GM21447 (cell line): ENCODE data around the gene PAX9.

Experiments
- ATAC-seq: cut with Tn5 transposase; IDR thresholded peaks from one replicate; pipeline ENCODE4 v1.9.1; 2021; ENCODE audit not compliant: unreplicated experiment

The PAX9 gene

DNA sequence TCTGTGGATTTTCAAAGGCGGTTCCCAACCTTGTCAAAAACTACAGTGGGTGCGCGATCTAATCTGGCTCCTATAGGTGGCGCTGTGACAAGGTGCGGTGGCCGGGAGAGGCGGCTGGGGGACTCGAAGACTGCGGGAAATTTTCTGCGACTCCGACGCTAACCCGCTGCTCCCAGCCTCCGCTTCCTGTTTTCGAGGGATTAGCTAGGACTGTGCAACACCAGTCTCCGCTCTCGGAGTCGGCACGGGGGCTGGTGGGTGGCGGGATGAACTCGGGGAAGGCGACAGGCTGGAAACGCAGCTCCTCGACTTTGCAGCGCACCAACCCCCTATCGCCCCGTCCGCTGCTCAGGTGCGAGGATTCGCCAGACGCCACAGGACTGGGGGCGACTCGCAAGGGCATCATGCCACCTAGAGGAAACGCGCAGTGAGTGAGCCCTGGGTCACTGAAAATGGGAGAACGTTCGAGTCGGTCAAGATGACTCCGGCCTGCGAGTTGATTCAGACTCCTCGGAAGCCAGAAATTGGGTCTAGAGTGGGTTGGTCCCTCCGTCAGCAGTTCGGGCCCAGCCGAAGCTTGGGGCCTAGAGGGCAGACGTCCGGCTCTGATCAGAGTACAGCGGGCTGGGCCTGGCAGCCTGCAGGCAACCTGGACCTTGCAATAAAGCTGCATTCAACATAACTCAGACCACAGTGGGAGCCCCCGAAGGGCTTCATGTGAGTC is 5.5 kb upstream of the PAX9 start:
- no peak for ATAC-seq

DNA sequence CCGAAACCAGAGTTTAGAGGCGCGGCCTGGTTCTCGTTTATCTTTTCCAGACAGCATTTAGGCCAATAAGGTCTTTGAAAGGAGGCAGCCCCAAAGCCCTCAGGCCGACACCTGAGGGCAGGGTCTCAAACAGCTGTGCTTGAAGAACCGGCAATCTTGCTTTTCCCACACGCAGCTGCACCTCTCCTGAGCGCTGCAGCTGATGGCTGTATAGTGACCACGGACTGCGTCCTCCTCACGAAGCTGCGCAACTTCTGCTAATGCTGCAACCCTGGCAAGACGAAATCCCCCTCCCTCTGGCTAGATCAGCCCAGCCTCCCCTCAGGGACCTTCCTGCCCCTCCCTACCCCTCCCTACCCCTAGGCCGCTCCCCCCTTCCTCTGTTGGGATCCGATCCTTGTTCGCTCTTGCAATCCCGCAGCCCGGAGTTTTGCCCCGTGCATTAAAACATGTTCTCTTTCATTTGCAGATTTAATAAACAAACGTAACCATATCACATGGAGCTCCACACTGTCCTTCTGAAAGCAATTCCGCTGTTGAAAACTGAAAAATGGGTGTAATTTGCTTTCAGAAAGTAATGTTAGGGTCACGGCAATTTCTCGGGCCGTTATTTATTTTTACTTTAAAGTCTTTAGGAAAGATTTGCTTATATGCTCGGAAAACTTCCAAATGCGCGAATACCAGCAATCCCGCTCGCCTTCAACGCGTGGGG is 4.8 kb upstream of the PAX9 start:
- no peak for ATAC-seq

DNA sequence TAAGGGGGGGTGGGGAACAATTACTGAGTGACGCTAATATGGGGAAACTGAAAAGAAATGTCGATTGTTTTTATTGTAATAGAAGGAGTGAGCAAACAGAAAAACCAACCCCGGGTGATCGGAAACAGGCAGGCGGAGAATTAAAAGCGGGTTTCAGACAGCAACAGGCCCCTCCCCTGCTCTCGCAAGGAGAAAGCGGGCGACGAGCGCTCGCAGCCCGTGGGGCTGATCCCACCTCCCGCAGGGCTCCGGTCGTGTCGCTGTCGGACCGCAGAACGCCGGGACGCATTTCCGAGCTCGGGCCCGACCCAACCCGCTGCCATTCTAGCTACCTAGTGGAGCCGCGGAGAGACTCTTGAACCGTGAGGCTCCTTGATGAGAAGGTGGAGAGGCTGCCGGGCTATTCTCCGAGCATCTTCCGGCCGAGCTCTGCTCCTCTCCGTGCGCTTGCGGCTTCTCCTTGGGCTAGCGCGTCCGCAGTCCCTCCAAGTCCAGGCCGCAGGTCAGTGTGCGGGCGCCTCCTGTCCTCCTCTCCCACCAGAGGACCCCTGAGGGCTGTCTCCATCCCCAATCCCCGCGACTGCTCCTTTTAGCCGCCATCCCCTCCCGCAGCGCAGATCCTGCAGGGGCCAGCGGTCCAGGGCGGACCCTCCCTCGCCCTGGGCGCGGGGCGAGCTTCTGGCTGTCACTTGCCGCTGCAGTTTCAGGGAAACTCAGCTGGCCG is 4.1 kb upstream of the PAX9 start:
- no peak for ATAC-seq

DNA sequence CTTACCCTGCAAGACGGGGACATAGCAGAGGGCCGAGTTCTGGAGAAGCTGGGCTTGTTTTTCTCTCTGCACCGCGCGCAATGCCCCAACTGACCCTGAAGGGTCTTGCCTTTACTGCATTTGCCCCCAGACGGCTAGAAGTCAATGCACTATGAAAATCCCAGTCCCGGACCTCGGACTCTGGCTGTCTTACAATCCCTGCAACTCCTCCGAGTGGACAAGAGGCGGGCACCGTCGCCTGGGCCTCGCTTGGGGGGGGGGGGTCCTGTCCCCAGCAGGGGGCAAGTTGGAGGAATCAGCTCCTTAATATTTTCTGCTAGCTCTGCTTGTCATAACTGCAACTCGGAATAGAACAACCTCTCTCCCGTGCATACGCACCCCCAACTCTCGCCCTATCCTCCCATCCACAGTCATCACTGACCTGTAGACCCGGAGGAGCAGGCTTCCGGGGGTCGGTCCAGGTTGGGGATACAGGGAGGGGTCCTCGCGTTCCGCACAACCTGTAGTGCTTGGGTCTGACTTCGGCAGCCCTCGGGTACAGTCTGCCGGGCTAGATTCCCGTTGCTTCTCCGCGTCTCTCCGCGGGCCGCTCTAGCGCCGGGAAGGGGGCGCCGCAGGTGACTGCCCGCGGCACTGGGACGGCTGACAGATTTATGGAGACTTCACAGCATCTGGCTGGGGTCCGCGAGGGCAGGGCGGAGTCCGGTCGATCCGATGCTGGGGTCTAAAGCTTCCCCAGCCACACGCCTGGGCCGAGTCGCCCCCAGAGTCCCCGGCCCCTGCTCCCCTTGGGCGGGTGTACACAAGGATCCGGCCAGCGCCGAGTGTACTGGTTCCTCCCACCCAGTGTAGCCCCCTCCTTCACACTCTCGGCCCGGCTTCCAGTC is 3.3 kb upstream of the PAX9 start:
- ATAC-seq, result no peak

DNA sequence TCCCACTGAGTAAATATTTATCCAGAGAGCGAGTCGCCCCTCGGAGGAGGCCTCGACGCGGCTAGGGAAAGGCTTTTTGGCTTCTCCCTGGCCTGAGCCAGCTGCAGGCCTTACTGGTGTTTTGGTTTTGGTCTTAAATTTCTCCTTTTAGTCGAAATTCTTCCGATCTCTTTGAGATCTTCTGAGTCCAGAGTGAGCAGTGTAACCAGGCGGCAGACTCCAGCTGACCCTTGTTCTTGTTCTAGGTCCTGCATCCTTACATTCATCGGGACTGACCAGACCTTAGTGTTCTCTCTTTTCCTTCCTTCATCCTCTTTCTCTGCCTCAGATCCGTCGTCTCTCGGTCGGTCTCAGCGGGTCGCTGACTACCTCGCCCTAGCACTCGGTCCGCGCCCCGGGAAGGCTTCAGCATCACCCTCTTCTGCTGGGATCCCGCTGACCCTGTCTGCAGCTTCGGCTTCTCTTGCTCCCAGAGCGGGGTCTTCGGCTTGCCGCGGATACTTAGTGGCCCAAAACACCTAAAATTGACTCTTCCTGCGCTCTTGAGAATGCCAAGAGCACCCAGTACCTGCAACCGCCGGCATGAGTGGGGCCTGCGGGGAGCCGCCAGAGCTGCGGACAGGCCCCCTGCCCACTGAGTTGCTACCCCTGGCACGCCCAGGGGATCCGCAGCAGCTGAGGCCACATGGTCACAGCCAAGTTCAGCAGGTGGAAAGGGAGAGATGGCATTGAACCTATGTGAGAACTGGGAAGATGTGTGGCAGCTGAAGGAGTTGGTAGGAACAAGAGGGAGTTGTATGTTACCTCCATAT is 2.4 kb upstream of the PAX9 start:
- no peak for ATAC-seq

DNA sequence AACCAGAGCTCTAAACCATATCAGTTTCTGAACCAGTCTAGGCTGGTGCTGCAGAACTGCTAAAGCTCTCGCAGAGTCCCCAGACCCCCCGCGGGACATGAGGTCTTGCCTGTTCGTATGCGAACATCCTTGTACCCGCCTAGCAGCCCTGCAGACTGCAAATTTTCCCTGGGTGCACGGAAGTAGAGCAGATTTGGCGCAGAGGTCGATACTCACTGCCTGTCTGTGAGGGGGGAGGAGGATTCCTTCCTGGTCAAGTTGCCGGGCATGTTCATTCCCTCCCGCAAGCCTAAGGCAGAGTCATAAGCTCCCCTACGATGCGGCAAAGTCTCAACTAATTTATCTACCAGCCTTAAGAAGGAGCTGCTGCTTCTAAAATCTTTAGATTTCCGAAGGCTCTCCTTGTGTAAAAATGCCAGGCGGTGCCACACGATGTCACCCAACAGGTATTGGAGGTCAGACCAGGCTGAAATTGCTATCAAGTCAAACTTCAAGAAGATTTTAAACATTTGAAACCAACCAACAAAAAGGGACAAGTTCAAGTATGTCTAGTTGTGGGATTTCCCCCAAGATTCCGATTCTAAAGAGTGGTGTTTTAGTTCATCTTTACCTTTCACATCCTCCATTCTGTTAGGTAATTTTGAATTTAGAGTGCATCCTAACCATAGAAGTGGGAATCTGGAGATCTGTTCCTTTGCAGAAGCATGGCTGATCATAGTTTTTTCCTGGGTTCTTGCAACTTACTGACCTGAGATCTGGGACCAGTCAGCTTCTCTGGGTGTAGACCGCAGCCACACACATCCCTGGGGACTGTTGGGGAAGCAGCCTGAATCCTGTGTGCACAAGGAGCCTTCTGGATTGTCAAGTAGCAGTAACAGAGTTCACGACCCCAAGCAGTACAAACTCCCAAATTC is 1.6 kb upstream of the PAX9 start:
- ATAC-seq, result no peak

DNA sequence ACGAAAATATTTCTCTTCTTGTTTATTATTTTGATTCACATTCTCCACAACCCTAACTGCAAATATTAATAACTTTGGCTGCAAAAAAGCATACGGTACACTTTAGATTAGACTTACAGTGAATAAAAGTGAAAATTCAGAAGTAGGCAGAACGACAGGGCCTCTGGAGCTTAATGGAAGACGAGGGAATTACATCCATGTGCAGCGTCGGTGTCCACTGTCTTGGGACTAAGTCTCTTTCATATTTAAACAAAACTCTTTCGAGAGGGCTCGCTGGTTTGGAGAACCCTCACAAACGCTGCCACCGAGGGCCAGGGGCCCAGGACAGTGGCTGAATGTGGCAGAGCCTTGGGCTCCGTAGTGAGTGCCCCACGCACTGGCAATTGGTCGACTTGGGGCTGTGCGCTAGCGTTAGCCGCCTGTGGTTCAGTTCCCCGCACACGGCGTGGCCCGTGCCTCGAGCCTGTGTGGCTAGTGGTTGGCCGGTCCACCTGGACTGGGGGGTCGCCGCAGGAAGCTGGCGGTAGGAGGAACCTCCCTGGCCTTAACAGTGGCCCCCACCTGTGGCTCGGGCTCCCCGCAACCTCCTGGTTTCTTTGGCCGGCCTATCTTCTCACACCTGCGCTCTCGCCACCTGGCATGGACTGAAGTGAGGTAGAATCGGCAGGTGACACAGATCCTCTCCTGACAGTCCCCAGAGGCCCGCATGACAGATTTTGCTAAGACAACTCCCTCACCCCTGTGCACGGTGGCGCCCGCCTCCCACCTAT is 739 bp upstream of the PAX9 start:
- ATAC-seq, result no peak

DNA sequence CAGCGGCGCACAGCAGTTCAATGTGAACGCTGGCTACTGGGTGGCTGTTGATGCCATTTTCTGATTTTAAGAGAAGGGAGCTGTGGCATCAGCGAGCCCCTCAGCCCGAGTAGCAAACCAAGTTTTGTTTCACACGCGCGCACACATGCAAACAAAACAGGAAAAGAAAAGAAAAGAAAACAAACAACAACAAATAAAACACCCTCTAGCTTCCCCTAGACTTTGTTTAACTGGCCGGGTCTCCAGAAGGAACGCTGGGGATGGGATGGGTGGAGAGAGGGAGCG is 540 bp downstream of the PAX9 start:
- ATAC-seq, result no peak

DNA sequence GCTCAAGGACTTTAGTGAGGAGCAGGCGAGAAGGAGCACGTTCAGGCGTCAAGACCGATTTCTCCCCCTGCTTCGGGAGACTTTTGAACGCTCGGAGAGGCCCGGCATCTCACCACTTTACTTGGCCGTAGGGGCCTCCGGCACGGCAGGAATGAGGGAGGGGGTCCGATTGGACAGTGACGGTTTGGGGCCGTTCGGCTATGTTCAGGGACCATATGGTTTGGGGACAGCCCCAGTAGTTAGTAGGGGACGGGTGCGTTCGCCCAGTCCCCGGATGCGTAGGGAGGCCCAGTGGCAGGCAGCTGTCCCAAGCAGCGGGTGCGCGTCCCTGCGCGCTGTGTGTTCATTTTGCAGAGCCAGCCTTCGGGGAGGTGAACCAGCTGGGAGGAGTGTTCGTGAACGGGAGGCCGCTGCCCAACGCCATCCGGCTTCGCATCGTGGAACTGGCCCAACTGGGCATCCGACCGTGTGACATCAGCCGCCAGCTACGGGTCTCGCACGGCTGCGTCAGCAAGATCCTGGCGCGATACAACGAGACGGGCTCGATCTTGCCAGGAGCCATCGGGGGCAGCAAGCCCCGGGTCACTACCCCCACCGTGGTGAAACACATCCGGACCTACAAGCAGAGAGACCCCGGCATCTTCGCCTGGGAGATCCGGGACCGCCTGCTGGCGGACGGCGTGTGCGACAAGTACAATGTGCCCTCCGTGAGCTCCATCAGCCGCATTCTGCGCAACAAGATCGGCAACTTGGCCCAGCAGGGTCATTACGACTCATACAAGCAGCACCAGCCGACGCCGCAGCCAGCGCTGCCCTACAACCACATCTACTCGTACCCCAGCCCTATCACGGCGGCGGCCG is 1.1 kb downstream of the PAX9 start:
- no peak for ATAC-seq

DNA sequence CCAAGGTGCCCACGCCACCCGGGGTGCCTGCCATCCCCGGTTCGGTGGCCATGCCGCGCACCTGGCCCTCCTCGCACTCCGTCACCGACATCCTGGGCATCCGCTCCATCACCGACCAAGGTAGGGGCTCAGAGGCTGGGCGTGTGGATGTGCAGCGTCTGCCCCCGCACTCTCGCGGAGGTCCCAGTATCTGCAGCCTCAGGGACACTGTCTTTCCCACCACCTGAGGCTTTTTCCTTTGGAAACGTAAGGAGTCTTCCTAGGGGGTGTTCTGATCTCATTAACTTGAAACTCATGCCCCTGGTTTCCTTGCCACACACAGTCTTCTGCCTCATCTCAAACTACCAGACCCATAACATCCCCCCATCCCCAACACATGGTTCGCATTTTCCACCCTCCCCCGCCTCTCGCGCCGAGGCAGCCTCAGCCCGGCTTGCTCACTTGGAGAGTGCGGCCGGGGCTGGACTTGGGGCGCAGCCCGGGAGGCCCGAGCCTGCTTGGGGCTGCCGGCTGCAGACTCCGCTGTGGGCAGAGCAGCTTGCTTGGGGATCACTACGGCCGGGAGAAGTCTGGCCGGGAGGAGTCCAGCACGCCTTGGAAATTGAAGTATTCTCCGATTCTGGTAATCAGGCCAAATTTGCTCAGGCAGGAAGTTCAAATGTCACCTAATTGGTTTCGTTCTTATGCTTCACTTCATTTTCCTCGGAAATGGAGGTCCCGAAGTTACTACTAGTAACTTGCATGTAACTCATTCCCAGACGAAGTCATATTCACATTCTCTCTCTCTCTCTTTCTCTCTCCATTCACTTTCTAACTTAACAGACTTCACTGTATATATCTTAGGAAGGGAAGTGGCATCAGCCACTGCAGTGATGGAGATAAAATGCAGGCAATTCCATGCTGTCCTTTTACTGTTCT is 2.0 kb downstream of the PAX9 start:
- ATAC-seq, result no peak

DNA sequence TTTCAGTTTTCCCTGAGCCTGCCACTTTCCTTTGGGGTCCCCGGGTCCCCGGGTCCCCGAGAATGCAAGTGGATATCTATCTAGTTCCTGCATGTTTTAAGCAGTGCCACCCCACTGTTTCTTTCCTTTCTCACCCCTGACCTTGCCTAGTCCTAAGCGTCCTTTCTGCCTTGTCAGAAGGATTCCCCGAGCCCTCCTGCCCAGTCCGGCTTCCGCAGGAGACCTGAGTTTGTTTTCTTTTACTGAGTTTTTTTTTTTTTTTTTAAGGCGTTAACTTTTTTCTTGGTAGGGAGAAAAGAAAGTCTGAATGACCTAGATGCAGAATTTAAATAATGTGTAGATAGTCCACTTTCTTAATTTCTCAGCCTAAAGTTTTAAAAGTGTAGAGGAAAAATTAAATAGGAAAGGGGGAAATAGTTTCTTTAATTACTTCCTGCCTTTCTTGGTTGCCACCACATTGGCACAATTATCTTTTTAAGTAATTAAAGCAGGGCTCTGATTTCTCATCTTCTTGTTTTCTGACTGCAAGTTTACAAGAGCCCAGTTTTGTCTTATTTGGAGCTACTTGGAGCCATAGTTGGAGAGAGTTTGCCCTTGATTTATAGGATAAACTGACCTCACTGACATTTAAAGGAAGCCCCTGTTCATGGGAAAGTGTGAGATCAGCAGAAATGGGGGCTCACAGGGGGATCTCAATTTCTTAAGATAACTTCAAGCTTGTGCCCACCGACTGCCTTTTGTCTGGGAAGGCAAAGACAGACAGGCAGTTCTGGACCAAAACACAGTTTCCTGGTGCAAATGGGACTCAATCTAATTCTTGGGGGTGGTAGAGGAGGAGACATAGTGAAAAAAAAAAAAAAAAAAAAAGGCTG is 2.9 kb downstream of the PAX9 start:
- no peak for ATAC-seq

DNA sequence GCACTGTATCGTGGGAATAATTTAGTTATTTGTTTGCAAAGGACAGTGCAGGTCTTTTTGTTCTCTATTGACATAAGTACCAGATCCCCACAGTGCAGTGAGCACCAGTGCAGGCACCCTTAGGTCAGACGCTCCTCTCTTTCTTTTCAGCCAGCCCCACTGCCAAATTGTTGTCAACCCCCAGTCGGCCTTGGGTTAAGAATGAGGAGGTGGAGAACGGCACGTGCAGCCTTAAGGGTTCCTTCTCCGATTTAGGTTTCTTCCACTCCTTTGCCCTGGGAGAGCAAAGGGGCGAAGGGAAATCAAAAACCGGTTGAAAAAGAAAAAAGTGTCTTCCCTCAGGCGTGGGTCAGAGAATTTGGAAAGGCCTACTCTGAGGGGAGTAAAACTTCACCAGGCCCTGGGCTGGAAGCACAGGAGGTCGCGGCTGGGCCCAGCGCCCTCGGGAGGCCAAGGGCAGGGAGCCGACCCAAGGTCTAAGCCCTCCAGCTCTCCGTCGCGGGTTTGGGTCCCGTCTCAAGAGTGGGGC is 4.3 kb downstream of the PAX9 start:
- ATAC-seq, result no peak

DNA sequence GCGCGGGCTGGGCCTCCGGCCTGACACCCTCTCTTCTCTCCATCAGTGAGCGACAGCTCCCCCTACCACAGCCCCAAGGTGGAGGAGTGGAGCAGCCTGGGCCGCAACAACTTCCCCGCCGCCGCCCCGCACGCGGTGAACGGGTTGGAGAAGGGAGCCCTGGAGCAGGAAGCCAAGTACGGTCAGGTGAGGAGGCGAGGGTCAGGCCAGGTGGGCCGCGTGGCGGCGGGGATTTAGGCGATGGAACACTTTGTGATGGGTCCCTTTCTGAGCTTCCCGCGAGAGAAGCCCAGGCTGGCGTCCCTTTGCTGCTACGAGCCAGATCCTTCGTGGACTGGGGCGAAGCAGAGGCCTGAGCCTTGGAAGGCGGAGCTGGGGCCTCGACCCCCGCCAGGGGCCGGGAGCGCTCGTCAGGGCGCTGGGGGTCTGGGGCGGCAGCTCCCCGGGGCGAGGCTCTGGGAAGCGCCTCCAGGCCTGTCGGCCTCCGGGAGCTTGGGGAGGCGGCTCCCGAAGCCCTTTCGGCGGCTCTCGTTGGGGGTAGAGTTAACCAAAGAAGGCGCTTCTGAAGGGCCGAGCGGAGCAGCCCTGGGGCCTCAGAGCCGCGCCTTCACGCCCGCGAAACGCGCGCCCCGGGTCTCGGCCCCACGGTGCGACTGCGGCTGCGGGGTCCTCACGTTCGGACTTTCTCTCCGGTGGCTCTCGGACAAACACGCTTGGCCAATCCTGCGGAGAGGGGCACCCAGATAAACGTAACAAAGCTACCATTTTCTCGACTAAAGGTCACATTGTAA is 5.0 kb downstream of the PAX9 start:
- no peak for ATAC-seq

DNA sequence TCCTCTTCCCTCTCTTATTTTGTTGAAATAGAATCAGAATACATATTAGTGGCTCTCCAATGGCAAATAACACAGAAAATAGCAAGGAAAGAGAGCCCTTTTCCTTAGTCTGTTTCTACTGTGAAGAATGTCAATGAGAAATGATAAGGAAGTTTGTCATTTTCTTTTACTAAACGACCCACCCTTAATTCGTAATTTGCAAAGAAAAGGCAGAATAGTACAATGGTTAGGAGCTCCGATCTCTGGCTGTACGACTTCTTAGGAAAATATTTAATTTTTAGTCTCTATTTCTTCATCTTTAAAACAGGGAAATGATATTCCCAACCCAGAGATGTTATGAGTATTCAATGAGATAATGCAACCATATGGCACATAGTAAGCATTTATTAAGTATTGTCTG is 6.0 kb downstream of the PAX9 start:
- ATAC-seq, result no peak

DNA sequence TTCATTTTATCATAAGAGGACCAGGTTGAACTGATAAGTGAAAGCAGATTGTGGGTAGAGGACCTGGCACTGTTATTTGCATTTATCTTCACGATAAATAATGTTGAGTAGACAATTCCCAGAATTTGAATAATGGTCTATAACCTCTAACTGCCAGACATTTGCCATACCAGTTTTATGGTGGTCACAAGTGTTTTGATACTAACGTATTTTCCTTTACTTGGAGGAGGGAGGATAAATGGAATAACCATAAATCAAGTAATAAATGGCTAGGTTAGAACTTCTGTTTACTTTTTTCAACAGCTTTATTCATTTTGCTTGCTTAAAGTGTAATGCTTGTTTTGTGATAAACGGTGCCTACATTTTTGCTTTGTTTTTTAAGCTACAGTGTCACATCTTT is 9.5 kb downstream of the PAX9 start:
- no peak for ATAC-seq
